Naive B cell (primary cell): ENCODE measurements around the gene LIFR. TPM values are rescaled to one million over a fixed set of nuclear protein-coding genes. Genes with fewer than 3 reads are reported as not detected.

ENCODE experiments used
- ATAC-seq, 2 donors: fragments of 150-1000 bp; cut with Tn5 transposase; 2 replicates each; pipeline ENCODE4 v1.10.0; 2021; ENCODE audit warnings: low read depth in 2 of 2, mild to moderate bottlenecking in 2 of 2, moderate library complexity in 2 of 2
- DNase-seq: peaks from one replicate; pipeline ENCODE4 v3.0.0; 2022
- H3K27ac Mint-ChIP-seq, 6 donors: one replicate each; pipeline ENCODE4 v1.8.0; 2020 to 2022; ENCODE audit warnings: mild to moderate bottlenecking in 6 of 6, mixed read lengths in 6 of 6, moderate library complexity in 5 of 6, inconsistent platforms in 2 of 6
- H3K27me3 Mint-ChIP-seq, 3 donors: one replicate each; pipeline ENCODE4 v1.8.0; 2021 to 2022; ENCODE audit warnings: mixed read lengths in 3 of 3, mild to moderate bottlenecking in 1 of 3
- H3K36me3 Mint-ChIP-seq, 2 donors: one replicate each; pipeline ENCODE4 v1.8.0; 2020 to 2022; ENCODE audit warnings: mixed read lengths in 2 of 2, inconsistent platforms in 1 of 2, mild to moderate bottlenecking in 1 of 2
- H3K4me1 Mint-ChIP-seq, 3 donors: one replicate each; pipeline ENCODE4 v1.8.0; 2020 to 2022; ENCODE audit warnings: mixed read lengths in 3 of 3, inconsistent platforms in 1 of 3, mild to moderate bottlenecking in 1 of 3, moderate library complexity in 1 of 3
- H3K4me3 Mint-ChIP-seq, 8 donors: one replicate each; pipeline ENCODE4 v1.8.0; 2020 to 2022; ENCODE audit warnings: mild to moderate bottlenecking in 8 of 8, mixed read lengths in 8 of 8, moderate library complexity in 8 of 8, inconsistent platforms in 2 of 8
- H3K9me3 Mint-ChIP-seq, 7 donors: one replicate each; pipeline ENCODE4 v1.8.0; 2020 to 2022; ENCODE audit warnings: mixed read lengths in 7 of 7, mild to moderate bottlenecking in 5 of 7, inconsistent platforms in 2 of 7, moderate library complexity in 1 of 7
- polyA plus RNA-seq, 6 donors: library from polyadenylated mRNA; unstranded; fragments of 300-500 nt; fragmentation: Illumina TruSeq; gene quantifications; one replicate each; pipeline ENCODE4 v1.2.3, GENCODE V29; 2021; ENCODE audit warnings: low read depth in 6 of 6

LIFR gene
- polyA plus RNA-seq, 6 donors from 2014 or later = not detected

DNA sequence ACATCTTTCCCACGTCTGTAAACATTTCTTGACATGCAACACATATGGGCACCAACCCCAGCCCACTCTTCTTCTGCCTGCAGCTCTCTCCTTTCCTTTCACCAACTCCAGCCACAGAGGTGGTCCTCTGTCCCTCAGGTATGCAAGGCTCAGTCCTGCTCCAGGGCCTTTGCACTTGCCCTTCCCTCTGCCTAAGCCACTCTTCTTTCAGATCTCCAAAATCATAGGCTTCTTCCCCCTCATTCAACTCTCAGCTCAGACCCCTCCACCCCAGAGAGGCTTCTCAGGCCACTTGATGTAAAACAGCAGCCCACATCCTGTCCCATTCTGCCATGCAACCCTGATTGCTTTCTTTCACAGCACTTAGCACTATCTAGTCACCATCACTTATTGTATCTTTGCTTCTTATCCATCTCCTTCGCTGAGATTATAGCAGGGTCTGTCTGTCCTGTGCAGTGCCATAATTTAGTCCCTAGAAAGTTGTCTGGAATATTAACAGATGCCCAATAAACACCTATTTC, 3.4 kb downstream of the LIFR start:
- Mint-ChIP-seq H3K27me3 (peaks cover 59 to 71% (median 64%) of the 10 kb centered on the region in 3 donors), H3K4me3 (no peak overlapping the region), H3K36me3 (no peaks in the 10 kb centered on the region), H3K27ac (no peak overlapping the region), H3K4me1 (peaks cover 7 to 12% (median 9%) of the 10 kb centered on the region in 3 donors), H3K9me3 (peaks cover 0 to 5% (median 0%) of the 10 kb centered on the region in 7 donors)
- DNase-seq (no peak), ATAC-seq (no peak)

DNA sequence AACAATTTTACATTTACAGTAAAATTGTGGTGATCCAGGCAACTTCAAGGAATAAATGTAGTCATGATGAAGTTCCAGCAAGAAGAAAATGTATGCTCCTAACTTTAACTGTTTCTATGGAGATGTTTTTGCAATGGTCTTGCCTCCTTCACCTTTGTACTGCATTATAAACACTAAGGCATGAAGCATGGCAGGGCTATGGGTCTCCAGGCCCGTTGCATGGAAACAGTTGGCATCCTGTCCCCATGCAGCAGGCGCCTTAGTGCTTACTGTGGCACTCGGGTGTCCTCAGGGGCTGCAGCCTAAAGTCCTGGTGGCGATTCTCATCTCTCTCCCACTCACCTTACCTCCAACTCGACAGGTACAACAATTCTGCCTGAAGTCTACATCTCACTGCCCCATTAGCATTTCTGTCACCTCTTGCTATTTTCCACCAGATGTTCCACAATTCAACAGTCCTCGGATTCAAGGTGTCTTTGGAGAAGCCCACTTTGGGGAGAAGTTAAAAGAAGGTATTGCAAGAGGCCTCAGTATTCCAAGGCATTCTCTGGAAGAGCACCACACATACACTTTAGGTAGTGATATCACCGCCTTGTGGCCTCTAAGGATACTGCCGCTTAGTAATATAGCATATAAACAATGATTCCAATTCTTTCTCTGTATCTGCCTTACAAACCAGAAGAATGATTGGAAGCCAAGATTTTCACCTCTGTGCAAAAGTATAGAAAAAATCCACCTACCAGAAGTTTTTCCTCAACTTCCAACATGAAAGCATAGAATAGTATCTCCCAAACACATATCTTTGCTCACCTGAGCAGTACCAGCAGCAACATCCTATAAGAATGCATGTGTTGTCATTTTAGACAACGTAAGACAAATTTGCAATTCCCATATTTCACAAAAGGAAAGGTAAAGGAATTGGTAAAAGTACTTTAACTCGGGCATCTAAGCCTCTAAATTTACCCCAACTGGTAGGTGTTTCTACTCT, 5.1 kb downstream of the LIFR start:
- H3K36me3 Mint-ChIP-seq = no peaks in the 10 kb centered on the region
- no peak overlapping the region for H3K4me3 Mint-ChIP-seq
- ATAC-seq (no peak), DNase-seq (no peak)
- H3K4me1 Mint-ChIP-seq = peaks cover 4 to 9% (median 6%) of the 10 kb centered on the region in 3 donors
- peaks cover 55 to 59% (median 58%) of the 10 kb centered on the region in 3 donors for H3K27me3 Mint-ChIP-seq
- peaks cover 0 to 5% (median 0%) of the 10 kb centered on the region in 7 donors for H3K9me3 Mint-ChIP-seq
- no peak overlapping the region for H3K27ac Mint-ChIP-seq

DNA sequence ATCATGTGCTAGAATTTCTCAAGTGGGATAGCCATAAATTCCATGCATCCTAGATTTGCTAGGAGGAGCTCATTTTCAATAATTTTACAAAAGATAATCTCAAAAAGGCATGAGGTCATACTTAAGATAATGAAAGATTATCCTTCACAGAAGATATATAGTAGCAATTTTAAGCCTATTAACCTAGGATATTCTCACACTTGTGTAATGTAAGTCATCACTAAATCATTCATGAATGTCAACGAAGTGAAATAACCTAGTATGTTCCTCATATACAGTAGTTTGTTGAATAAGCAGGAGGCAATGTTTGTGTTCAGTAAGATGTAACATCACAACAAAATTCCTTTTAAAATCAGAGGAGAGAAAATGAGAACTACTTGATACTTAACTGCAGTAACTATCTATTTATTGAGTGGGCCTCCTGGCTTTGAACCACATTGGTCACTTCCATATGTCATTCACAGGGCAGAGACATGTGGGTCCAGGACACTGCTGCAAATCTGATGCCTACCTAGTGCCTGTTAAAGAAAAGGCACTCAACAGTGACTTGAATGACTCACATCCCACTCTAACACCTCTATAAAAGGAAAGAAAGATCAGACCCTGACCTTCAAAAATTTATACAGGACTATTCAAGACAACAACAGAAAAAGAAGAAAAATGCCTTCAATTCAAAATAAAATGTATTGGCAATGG, 8.2 kb downstream of the LIFR start:
- DNase-seq = no peak
- peaks cover 43 to 45% (median 45%) of the 10 kb centered on the region in 3 donors for H3K27me3 Mint-ChIP-seq
- peaks cover 0 to 11% of the 10 kb centered on the region in 2 donors for H3K36me3 Mint-ChIP-seq
- H3K4me3 Mint-ChIP-seq = no peak overlapping the region
- no peak for ATAC-seq
- no peaks in the 10 kb centered on the region for H3K4me1 Mint-ChIP-seq
- H3K27ac Mint-ChIP-seq = no peak overlapping the region
- H3K9me3 Mint-ChIP-seq = peaks cover 0 to 8% (median 0%) of the 10 kb centered on the region in 7 donors

GRCh38 chr5:38547257-38547656, 9.2 kb downstream of the LIFR start:
- H3K4me3 Mint-ChIP-seq = no peak overlapping the region

DNA sequence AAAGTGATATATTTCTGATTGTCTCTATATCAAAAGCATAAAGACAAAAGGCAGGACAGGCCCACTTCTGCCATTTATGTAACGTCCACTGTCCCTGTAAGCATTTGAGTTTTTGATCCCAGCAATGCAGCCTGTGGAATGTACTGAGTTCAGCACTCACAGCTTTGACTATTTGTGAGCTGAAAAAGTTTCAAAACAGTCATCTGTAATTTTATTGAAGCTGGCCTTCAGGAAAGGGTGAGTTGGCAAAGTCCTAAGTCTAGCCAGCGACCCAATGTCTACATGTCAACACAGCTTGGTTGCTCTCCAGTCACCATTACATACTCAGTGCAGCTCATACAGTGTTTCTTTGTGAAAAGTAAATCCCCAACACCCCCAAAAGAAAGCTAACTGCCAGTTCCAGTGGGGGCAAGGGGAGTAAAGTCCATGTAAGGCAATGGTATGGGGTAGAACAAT, 9.7 kb downstream of the LIFR start:
- H3K4me3 Mint-ChIP-seq = no peak overlapping the region

More at GRCh38 chr5:38547257-38547656, 9.2 kb downstream of the LIFR start:
- ATAC-seq = no peak
- Mint-ChIP-seq H3K27me3 (peaks cover 34 to 42% (median 36%) of the 10 kb centered on the region in 3 donors), H3K36me3 (peaks cover 0 to 11% of the 10 kb centered on the region in 2 donors), H3K9me3 (peaks cover 0 to 8% (median 0%) of the 10 kb centered on the region in 7 donors), H3K27ac (no peak overlapping the region), H3K4me1 (no peaks in the 10 kb centered on the region)
- DNase-seq = no peak

GRCh38 chr5:38543886-38544285, 12.6 kb downstream of the LIFR start:
- no peak for ATAC-seq
- Mint-ChIP-seq H3K27ac (no peak overlapping the region), H3K27me3 (peaks cover 23 to 29% (median 28%) of the 10 kb centered on the region in 3 donors), H3K4me3 (no peak overlapping the region), H3K4me1 (no peaks in the 10 kb centered on the region), H3K9me3 (peaks cover 0 to 8% (median 0%) of the 10 kb centered on the region in 7 donors), H3K36me3 (peaks cover 0 to 11% of the 10 kb centered on the region in 2 donors)
- DNase-seq = no peak

More for the DNA sequence above, 9.7 kb downstream of the LIFR start:
- Mint-ChIP-seq H3K27me3 (peaks cover 29 to 36% (median 34%) of the 10 kb centered on the region in 3 donors), H3K9me3 (peaks cover 0 to 8% (median 0%) of the 10 kb centered on the region in 7 donors), H3K4me1 (no peaks in the 10 kb centered on the region), H3K36me3 (peaks cover 0 to 11% of the 10 kb centered on the region in 2 donors), H3K27ac (no peak overlapping the region)
- no peak for ATAC-seq
- no peak for DNase-seq

DNA sequence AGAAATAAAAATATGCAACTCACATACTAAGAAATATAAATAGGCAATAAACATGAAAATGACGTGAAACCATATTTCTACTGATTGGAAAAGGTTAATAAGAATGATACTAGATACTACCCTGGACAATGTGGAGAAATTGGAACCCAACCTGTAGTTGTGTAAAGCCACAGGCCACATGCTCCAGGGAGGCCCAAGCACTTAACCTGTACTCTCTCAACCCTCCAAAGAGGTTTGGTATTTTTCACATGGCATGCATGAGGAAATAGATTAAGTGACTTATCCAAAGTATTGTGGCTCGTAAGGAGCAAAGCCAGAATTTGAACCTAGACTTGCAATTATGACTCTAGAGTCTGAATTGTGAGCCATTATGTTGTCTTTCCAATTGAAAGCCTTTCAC, 13.4 kb downstream of the LIFR start:
- Mint-ChIP-seq H3K27me3 (peaks cover 29 to 32% (median 30%) of the 10 kb centered on the region in 3 donors), H3K4me1 (no peaks in the 10 kb centered on the region), H3K4me3 (no peak overlapping the region), H3K9me3 (peaks cover 0 to 12% (median 0%) of the 10 kb centered on the region in 7 donors), H3K36me3 (peaks cover 0 to 11% of the 10 kb centered on the region in 2 donors), H3K27ac (no peak overlapping the region)
- ATAC-seq = no peak
- DNase-seq = no peak

DNA sequence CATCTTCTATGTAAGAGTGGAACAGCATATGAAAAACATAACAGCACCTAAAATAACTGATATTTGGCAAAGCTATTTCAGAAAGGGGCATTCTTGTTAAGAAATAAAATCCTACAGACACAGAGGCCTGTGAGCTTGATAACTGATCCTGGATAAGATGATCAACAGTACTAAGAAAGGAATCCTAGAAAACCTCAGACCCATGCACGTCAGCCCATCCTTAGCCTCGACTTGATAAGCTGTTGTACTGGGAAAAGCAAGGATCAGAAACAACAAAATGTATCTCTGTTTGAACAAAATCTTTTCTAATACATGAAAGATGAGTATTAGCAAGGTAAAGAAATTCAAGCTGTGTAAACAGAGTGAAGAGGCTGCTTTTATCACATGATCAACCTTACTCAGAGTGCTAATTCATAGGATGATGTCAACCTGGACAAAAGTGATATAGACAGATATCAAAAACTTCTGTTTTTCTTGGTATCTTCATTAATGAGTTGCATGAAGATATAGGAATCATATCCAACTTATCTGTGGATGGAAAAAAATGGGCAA, 15.2 kb downstream of the LIFR start:
- H3K27me3 Mint-ChIP-seq = peaks cover 25 to 39% (median 38%) of the 10 kb centered on the region in 3 donors
- H3K36me3 Mint-ChIP-seq = peaks cover 0 to 11% of the 10 kb centered on the region in 2 donors
- ATAC-seq = no peak
- no peak for DNase-seq
- no peak overlapping the region for H3K27ac Mint-ChIP-seq
- H3K9me3 Mint-ChIP-seq = peaks cover 0 to 12% (median 0%) of the 10 kb centered on the region in 7 donors
- no peaks in the 10 kb centered on the region for H3K4me1 Mint-ChIP-seq
- no peak overlapping the region for H3K4me3 Mint-ChIP-seq

DNA sequence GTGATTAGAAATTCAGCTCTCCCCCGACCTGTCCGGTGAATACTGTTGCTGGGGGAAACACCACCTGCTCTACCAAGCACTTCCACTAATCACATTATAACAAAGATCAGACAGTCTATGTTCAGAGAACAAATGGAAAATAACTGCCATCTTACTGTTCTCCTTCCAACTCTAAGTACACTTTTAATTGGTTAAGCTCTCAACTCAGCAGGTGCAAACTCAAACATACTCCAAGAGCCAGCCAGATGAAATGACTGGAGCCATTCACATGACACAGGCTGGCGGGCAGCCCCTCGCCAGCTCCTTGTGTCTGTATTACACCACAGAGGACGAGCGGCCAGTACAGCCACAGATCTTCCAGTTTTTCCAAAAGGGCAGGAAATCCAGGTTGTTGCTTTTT, 16.1 kb downstream of the LIFR start:
- DNase-seq (no peak), ATAC-seq (no peak)
- H3K4me3 Mint-ChIP-seq = no peak overlapping the region
- H3K36me3 Mint-ChIP-seq = peaks cover 0 to 11% of the 10 kb centered on the region in 2 donors
- H3K27ac Mint-ChIP-seq = no peak overlapping the region
- no peaks in the 10 kb centered on the region for H3K4me1 Mint-ChIP-seq
- H3K27me3 Mint-ChIP-seq = peaks cover 24 to 43% (median 43%) of the 10 kb centered on the region in 3 donors
- peaks cover 0 to 12% (median 0%) of the 10 kb centered on the region in 7 donors for H3K9me3 Mint-ChIP-seq

DNA sequence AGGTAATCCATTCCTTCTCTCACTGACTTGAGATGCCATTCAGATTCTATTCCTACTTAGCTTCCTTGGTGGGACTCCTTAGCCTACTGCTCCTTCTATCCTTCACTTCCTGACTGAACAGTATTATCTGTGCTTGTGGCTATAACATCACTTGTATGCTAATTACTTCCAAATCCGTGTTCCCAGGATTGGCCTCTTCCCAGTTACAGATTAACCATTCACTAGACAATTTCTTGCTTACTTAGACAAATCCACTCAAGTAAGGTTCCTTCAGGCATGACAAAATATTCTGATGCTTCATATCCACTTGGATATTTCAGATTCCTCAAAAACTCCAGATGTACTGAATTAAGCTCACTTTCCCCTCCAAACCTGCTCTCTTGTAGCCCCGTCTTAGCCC, 18.3 kb downstream of the LIFR start:
- H3K9me3 Mint-ChIP-seq = peaks cover 0 to 4% (median 0%) of the 10 kb centered on the region in 7 donors
- H3K27ac Mint-ChIP-seq = no peak overlapping the region
- DNase-seq (no peak), ATAC-seq (no peak)
- H3K27me3 Mint-ChIP-seq = peaks cover 17 to 51% (median 40%) of the 10 kb centered on the region in 3 donors
- H3K4me1 Mint-ChIP-seq = no peaks in the 10 kb centered on the region
- H3K36me3 Mint-ChIP-seq = no peaks in the 10 kb centered on the region
- no peak overlapping the region for H3K4me3 Mint-ChIP-seq

DNA sequence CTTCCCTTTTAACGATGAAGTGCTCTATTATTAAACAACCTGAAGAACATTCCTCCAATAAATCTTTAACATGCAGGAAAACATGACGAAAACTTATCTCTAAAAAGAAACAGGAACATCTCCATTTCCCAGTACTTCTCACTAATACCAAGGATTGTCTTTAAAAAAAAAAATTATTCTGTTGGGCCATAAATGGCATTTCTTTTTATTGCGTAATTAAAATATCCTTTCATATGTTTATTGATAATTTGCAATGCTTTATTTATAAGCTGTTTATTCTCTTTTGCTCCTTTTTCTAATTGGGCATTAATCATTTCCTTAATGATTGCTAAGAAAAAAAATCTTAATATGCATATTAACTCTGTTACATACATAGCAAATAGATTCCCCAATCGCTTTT, 18.9 kb downstream of the LIFR start:
- Mint-ChIP-seq H3K36me3 (no peaks in the 10 kb centered on the region), H3K27me3 (peaks cover 17 to 47% (median 40%) of the 10 kb centered on the region in 3 donors), H3K27ac (no peak overlapping the region), H3K9me3 (peaks cover 0 to 4% (median 0%) of the 10 kb centered on the region in 7 donors), H3K4me1 (no peaks in the 10 kb centered on the region), H3K4me3 (no peak overlapping the region)
- no peak for ATAC-seq
- DNase-seq = no peak

DNA sequence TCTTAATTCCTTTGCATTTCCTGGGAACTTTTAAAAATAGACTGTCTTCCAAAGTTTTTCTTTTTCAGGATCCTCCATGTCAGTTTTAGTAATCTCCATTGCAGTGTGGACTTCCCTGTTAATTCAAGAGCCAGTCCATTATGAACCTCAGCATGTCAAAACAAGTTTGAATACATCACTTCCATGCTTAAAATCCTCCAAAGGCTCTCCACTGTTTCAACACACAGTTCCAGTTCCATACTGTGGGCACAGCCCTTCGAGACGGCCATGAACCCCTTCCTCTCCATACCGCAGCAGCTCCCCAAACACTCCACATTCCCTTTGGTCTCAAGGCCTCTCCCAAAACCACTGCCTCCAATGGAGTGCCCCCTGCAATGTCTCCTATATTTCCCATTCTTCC, 19.5 kb downstream of the LIFR start:
- Mint-ChIP-seq H3K9me3 (peaks cover 0 to 4% (median 0%) of the 10 kb centered on the region in 7 donors), H3K36me3 (no peaks in the 10 kb centered on the region), H3K27ac (no peak overlapping the region), H3K27me3 (peaks cover 17 to 51% (median 40%) of the 10 kb centered on the region in 3 donors), H3K4me3 (no peak overlapping the region), H3K4me1 (no peaks in the 10 kb centered on the region)
- ATAC-seq (no peak), DNase-seq (no peak)

DNA sequence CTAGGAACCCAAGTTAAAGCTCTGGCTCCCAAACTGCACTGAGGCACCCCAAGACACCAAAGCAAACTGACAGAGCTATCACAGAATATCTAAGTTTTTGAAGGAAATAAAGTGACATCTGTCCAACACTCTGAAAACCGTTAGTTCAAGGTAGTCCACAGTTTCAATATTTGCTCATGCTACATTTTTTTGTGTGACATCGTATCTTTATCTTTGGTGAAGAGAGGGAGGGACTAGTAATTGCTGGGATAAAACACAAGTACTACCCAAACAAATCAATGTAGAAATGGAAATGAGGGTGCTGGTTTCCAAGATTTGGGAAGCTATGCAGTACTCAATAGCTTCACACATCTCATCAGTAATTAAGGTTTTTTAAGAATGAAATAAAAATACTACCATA, 20.6 kb downstream of the LIFR start:
- no peaks in the 10 kb centered on the region for H3K36me3 Mint-ChIP-seq
- ATAC-seq = no peak

More for the DNA sequence above, 20.6 kb downstream of the LIFR start:
- H3K9me3 Mint-ChIP-seq = peaks cover 0 to 4% (median 0%) of the 10 kb centered on the region in 7 donors
- peaks cover 22 to 56% (median 40%) of the 10 kb centered on the region in 3 donors for H3K27me3 Mint-ChIP-seq
- H3K4me3 Mint-ChIP-seq = no peak overlapping the region
- no peak overlapping the region for H3K27ac Mint-ChIP-seq
- no peak for DNase-seq
- no peaks in the 10 kb centered on the region for H3K4me1 Mint-ChIP-seq
